SK-N-SH (cell line): ENCODE results near the gene ALDH7A1. TPM values are rescaled to one million over a fixed set of nuclear protein-coding genes. Genes with fewer than 3 reads are reported as not detected.

Experiments
- CTCF ChIA-PET: fragments of 300-600, 350-600 bp; formaldehyde crosslinking; extraction: SDS; loops from one replicate; lab custom pipeline; 2021; lab: Yijun Ruan, JAX
- POLR2A ChIA-PET: fragments of 350-600 bp; sonication (Branson Sonifier 250); formaldehyde crosslinking; extraction: SDS; loops from one replicate; lab custom pipeline; 2020; ENCODE audit warnings: antibody characterized with exemption, inconsistent platforms; lab: Yijun Ruan, JAX
- DNase-seq: peaks from one replicate; pipeline ENCODE4 v3.0.0; 2012
- H2AFZ ChIP-seq: fragments of 200-600 bp; sonication (generic); 2 replicates; pipeline ENCODE4 v1.8.1; 2016; ENCODE audit warnings: antibody characterized with exemption, mild to moderate bottlenecking, low read depth
- H3F3A ChIP-seq: fragments of 200-600 bp; sonication (generic); replicated peaks from 2 replicates; pipeline ENCODE3; 2016; ENCODE audit warnings: antibody characterized with exemption, mild to moderate bottlenecking; ENCODE audit not compliant: insufficient read depth
- H3K27ac ChIP-seq, 2 experiments: fragments of 200-500 bp in 1 of 2; fragments of 200-600 bp in 1 of 2; sonication (Bioruptor generic) in 1 of 2; sonication (generic), shearing (Covaris generic) in 1 of 2; 2 replicates each; pipeline versions ENCODE4 v1.5.1 to v1.6.1; 2014 to 2016; ENCODE audit warnings: low read depth in 2 of 2, inconsistent platforms in 1 of 2, low read length in 1 of 2, mild to moderate bottlenecking in 1 of 2, mixed read lengths in 1 of 2
- H3K27me3 ChIP-seq: fragments of 200-600 bp; sonication (generic), shearing (Covaris generic); 2 replicates; pipeline ENCODE4 v1.6.1; 2016; ENCODE audit warnings: mixed run types; ENCODE audit not compliant: insufficient read depth
- H3K36me3 ChIP-seq, 2 experiments: fragments of 200-500 bp in 1 of 2; fragments of 200-600 bp in 1 of 2; sonication (Bioruptor generic) in 1 of 2; sonication (generic) in 1 of 2; replicated peaks in 1 of 2; 2 replicates each; pipeline versions ENCODE3 to v1.5.1; 2014 to 2016; ENCODE audit warnings: low read length in 1 of 2, mild to moderate bottlenecking in 1 of 2; ENCODE audit not compliant: insufficient read depth in 2 of 2, control insufficient read depth in 1 of 2
- H3K4me1 ChIP-seq, 2 experiments: fragments of 200-500 bp in 1 of 2; fragments of 200-600 bp in 1 of 2; sonication (Bioruptor generic) in 1 of 2; sonication (generic), shearing (Covaris generic) in 1 of 2; 2 replicates each; pipeline versions ENCODE4 v1.5.1 to v1.6.1; 2014 to 2016; ENCODE audit warnings: low read depth in 1 of 2, low read length in 1 of 2, mixed run types in 1 of 2; ENCODE audit not compliant: insufficient read depth in 2 of 2, control insufficient read depth in 1 of 2
- H3K4me2 ChIP-seq: fragments of 200-600 bp; sonication (generic), shearing (Covaris generic); 2 replicates; pipeline ENCODE4 v1.6.1; 2017; ENCODE audit warnings: mixed run types
- H3K4me3 ChIP-seq, 2 experiments: fragments of 200-500 bp in 1 of 2; fragments of 200-600 bp in 1 of 2; sonication (Bioruptor generic) in 1 of 2; sonication (generic), shearing (Covaris generic) in 1 of 2; 2 replicates each; pipeline versions ENCODE4 v1.5.1 to v1.8.1; 2014 to 2016; ENCODE audit warnings: low read depth in 2 of 2, inconsistent platforms in 1 of 2, low read length in 1 of 2, mild to moderate bottlenecking in 1 of 2, mixed read lengths in 1 of 2, moderate library complexity in 1 of 2
- H3K79me2 ChIP-seq: fragments of 200-600 bp; sonication (generic); 2 replicates; pipeline ENCODE4 v1.8.1; 2017; ENCODE audit warnings: mild to moderate bottlenecking; ENCODE audit not compliant: insufficient read depth
- H3K9ac ChIP-seq: fragments of 200-600 bp; sonication (generic); 2 replicates; pipeline ENCODE4 v1.6.1; 2017; ENCODE audit warnings: mixed run types
- H3K9me2 ChIP-seq: fragments of 200-600 bp; sonication (generic); 2 replicates; pipeline ENCODE4 v1.6.1; 2017; ENCODE audit warnings: mixed run types
- H3K9me3 ChIP-seq: fragments of 200-600 bp; sonication (generic); 2 replicates; pipeline ENCODE4 v1.6.1; 2017; ENCODE audit warnings: mixed run types, mild to moderate bottlenecking, moderate library complexity
- H4K20me1 ChIP-seq: fragments of 200-600 bp; sonication (generic); 2 replicates; pipeline ENCODE4 v1.6.1; 2017; ENCODE audit warnings: mild to moderate bottlenecking, mixed run types; ENCODE audit not compliant: insufficient read depth
- CHD2 ChIP-seq: fragments of 150-350 bp; IDR thresholded peaks from 2 replicates; pipeline ENCODE4 v1.6.1; 2018; ENCODE audit warnings: low read length; ENCODE audit not compliant: partially characterized antibody
- EZH2phosphoT487 ChIP-seq: fragments of 200-600 bp; sonication (generic); IDR thresholded peaks from 2 replicates; pipeline ENCODE4 v1.6.1; 2017; ENCODE audit warnings: low read depth, mixed run types, mild to moderate bottlenecking, antibody characterized with exemption, moderate library complexity, borderline replicate concordance
- FOSL2 ChIP-seq: IDR thresholded peaks from 2 replicates; pipeline ENCODE4 v1.4.0; 2012; ENCODE audit warnings: low read depth, mild to moderate bottlenecking, moderate library complexity, borderline replicate concordance
- FOXJ3 ChIP-seq: sonication (generic); formaldehyde crosslinking; IDR thresholded peaks from 2 replicates; pipeline ENCODE4 v1.5.1; 2020; ENCODE audit warnings: mild to moderate bottlenecking, missing genetic modification reagents
- FOXM1 ChIP-seq: IDR thresholded peaks from 2 replicates; pipeline ENCODE4 v1.4.0; 2012; ENCODE audit warnings: low read depth, mild to moderate bottlenecking
- MAX ChIP-seq: IDR thresholded peaks from 2 replicates; pipeline ENCODE4 v1.4.0; 2012; ENCODE audit warnings: low read depth
- MEF2A ChIP-seq: IDR thresholded peaks from 2 replicates; pipeline ENCODE4 v1.4.0; 2012; ENCODE audit warnings: low read depth, borderline replicate concordance
- NRF1 ChIP-seq: IDR thresholded peaks from 2 replicates; pipeline ENCODE4 v1.6.1; 2012; ENCODE audit warnings: low read depth, mild to moderate bottlenecking, low read length
- PBX3 ChIP-seq: IDR thresholded peaks from 2 replicates; pipeline ENCODE4; 2012
- POLR2AphosphoS5 ChIP-seq: IDR thresholded peaks from 2 replicates; pipeline ENCODE4 v1.6.1; 2012; ENCODE audit warnings: low read depth, low read length
- RAD21 ChIP-seq: IDR thresholded peaks from 2 replicates; pipeline ENCODE4 v1.6.1; 2012; ENCODE audit warnings: mild to moderate bottlenecking, low read length
- RCOR1 ChIP-seq: fragments of 150-350 bp; IDR thresholded peaks from 2 replicates; pipeline ENCODE4 v1.6.1; 2017; ENCODE audit warnings: antibody characterized with exemption, low read length
- RXRA ChIP-seq: IDR thresholded peaks from 2 replicates; pipeline ENCODE4 v1.4.0; 2012; ENCODE audit warnings: low read depth, mild to moderate bottlenecking, borderline replicate concordance
- TCF12 ChIP-seq: IDR thresholded peaks from 2 replicates; pipeline ENCODE4 v1.4.0; 2012
- TEAD4 ChIP-seq: IDR thresholded peaks from 2 replicates; pipeline ENCODE4 v1.4.0; 2012; ENCODE audit warnings: mild to moderate bottlenecking, borderline replicate concordance; ENCODE audit not compliant: insufficient read depth
- USF2 ChIP-seq: fragments of 150-350 bp; IDR thresholded peaks from 2 replicates; pipeline ENCODE4 v1.6.1; 2017; ENCODE audit warnings: antibody characterized with exemption, low read length, low read depth, borderline replicate concordance
- ZBTB33 ChIP-seq: IDR thresholded peaks from 2 replicates; pipeline ENCODE4 v1.4.0; 2012; ENCODE audit warnings: low read depth, borderline replicate concordance
- polyA plus RNA-seq, 3 experiments: library from polyadenylated mRNA; depleted of rRNA; stranded (reverse); fragments of >200 nt; gene quantifications; 2 replicates each; pipeline ENCODE4 v1.2.3, GENCODE V29; 2012
- TF ChIP-seq, protein P1 (sequence below): IDR thresholded peaks from 2 replicates; pipeline ENCODE4 v1.6.1; 2012; ENCODE audit warnings: mild to moderate bottlenecking, low read depth, low read length, moderate library complexity

ALDH7A1 gene
- polyA plus RNA-seq, 1 of the 3 experiments (the other 2 are of a cell fraction) = 44.5 TPM

- peak; percentile 66 for TF ChIP-seq PBX3
- peak; percentile 79 for TF ChIP-seq FOXJ3 (CRISPR knock-in tag)
- TF ChIP-seq TEAD4 = peak; percentile 40; the same call in 1 of the 2 replicates
- TF ChIP-seq FOXM1 = 0 out of 2 replicates have a peak, but pooled peaks have one; percentile 35
- TF ChIP-seq USF2 = no peak
- TF ChIP-seq FOSL2 = no peak
- no peak; the same call in 1 of the 2 replicates for TF ChIP-seq RAD21
Observed at GRCh38 chr5:126516133-126516532, 78.9 kb downstream of the ALDH7A1 start (continued).

- POLR2A ChIA-PET = interaction anchor here (0.5 to 0.6 kb wide), 2 partner anchors 9 to 165 kb away, joined by 3 read pairs; no protein-coding TSS in a partner anchor
- Histone ChIP-seq H3K9me3 (no peaks in the 10 kb centered on the region), H4K20me1 (no peaks in the 10 kb centered on the region), H3F3A (no peaks in the 10 kb centered on the region), H3K79me2 (no peaks in the 10 kb centered on the region), H3K9ac (no peak overlapping the region), H3K27ac (peak overlapping the region; percentile 18 to 43; a peak in 3 of 4 replicates), H3K9me2 (no peaks in the 10 kb centered on the region), H3K27me3 (no peaks in the 10 kb centered on the region), H3K36me3 (no peaks in the 10 kb centered on the region), H2AFZ (0 out of 2 replicates have a peak overlapping the region, but pooled peaks have one; percentile 76), H3K4me1 (peaks cover 6 to 26% of the 10 kb centered on the region in 2 experiments; a peak in 3 of 4 replicates), H3K4me2 (no peak overlapping the region)
- CTCF ChIA-PET = interaction anchor here (0.7 to 1.7 kb wide), 4 partner anchors 15 to 310 kb away, joined by 3 to 6 read pairs (median 4); no protein-coding TSS in a partner anchor
- no peak for DNase-seq
- TF ChIP-seq USF2 (no peak), TCF12 (no peak), RCOR1 (no peak), MAX (no peak), FOXM1 (no peak), EZH2phosphoT487 (no peak), NRF1 (no peak), ZBTB33 (no peak), MEF2A (no peak), RXRA (no peak), POLR2AphosphoS5 (no peak), CHD2 (no peak), FOSL2 (no peak)
- TF ChIP-seq, protein P1, sequence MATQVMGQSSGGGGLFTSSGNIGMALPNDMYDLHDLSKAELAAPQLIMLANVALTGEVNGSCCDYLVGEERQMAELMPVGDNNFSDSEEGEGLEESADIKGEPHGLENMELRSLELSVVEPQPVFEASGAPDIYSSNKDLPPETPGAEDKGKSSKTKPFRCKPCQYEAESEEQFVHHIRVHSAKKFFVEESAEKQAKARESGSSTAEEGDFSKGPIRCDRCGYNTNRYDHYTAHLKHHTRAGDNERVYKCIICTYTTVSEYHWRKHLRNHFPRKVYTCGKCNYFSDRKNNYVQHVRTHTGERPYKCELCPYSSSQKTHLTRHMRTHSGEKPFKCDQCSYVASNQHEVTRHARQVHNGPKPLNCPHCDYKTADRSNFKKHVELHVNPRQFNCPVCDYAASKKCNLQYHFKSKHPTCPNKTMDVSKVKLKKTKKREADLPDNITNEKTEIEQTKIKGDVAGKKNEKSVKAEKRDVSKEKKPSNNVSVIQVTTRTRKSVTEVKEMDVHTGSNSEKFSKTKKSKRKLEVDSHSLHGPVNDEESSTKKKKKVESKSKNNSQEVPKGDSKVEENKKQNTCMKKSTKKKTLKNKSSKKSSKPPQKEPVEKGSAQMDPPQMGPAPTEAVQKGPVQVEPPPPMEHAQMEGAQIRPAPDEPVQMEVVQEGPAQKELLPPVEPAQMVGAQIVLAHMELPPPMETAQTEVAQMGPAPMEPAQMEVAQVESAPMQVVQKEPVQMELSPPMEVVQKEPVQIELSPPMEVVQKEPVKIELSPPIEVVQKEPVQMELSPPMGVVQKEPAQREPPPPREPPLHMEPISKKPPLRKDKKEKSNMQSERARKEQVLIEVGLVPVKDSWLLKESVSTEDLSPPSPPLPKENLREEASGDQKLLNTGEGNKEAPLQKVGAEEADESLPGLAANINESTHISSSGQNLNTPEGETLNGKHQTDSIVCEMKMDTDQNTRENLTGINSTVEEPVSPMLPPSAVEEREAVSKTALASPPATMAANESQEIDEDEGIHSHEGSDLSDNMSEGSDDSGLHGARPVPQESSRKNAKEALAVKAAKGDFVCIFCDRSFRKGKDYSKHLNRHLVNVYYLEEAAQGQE = no peak
- TF ChIP-seq, all 33 proteins: peak for 0
- no peak overlapping the region for H3K4me3 ChIP-seq
Observed at GRCh38 chr5:126515337-126515736, 79.7 kb downstream of the ALDH7A1 start.
